ENCODE results near the gene ZNF544.
"Not testable (repeated sequence)": the region's sequence is repeated elsewhere in the genome, so short reads cannot be mapped to it uniquely, and the experiment has no call there.

Gene ZNF544

GRCh38 chr19:58258259-58258658 lies 29.5 kb downstream of the ZNF544 start:
- not testable (repeated sequence) for DNase-seq

GRCh38 chr19:58261600-58261967 lies 32.9 kb downstream of the ZNF544 start:
- DNase-seq = no peak

GRCh38 chr19:58261968-58262921 lies 33.5 kb downstream of the ZNF544 start:
- no peak for DNase-seq

GRCh38 chr19:58262922-58263296 lies 34.2 kb downstream of the ZNF544 start:
- DNase-seq = no peak

- DNase-seq = no peak
Measured at GRCh38 chr19:58265100-58265499, 36.4 kb downstream of the ZNF544 start.

- DNase-seq = no peak
Measured at GRCh38 chr19:58268344-58268743, 39.6 kb downstream of the ZNF544 start.

- DNase-seq = no peak
Measured at GRCh38 chr19:58274771-58275201, 46.1 kb downstream of the ZNF544 start.

GRCh38 chr19:58275564-58275963 lies 46.9 kb downstream of the ZNF544 start:
- no peak for DNase-seq

- DNase-seq = no peak
Measured at GRCh38 chr19:58277197-58277596, 48.5 kb downstream of the ZNF544 start.

- DNase-seq = no peak
Measured at GRCh38 chr19:58277748-58278540, 49.2 kb downstream of the ZNF544 start.

- peak; percentile 86 to 93 for DNase-seq
Measured at GRCh38 chr19:58278541-58279041, 49.9 kb downstream of the ZNF544 start, which contains the start of gene ZNF8. Gene ZNF8, plus strand, starts transcription at chr19:58278955. Its CDS starts 127 bp downstream, at chr19:58279082.

- DNase-seq = peak in 1 of 2 experiments; percentile 27
Measured at GRCh38 chr19:58279042-58279924, 50.6 kb downstream of the ZNF544 start.

GRCh38 chr19:58279925-58280316 lies 51.2 kb downstream of the ZNF544 start:
- no peak for DNase-seq

- no peak for DNase-seq
Measured at GRCh38 chr19:58284199-58284598, 55.5 kb downstream of the ZNF544 start.

- DNase-seq = no peak
Measured at GRCh38 chr19:58291943-58292342, 63.2 kb downstream of the ZNF544 start.

GRCh38 chr19:58294743-58295374 lies 66.1 kb downstream of the ZNF544 start:
- no peak for DNase-seq

GRCh38 chr19:58296104-58296503 lies 67.4 kb downstream of the ZNF544 start:
- no peak for DNase-seq

- no peak for DNase-seq
Measured at GRCh38 chr19:58300620-58301019, 71.9 kb downstream of the ZNF544 start.

- no peak for DNase-seq
Measured at GRCh38 chr19:58304255-58304654, 75.5 kb downstream of the ZNF544 start.

GRCh38 chr19:58304748-58305064 lies 76.0 kb downstream of the ZNF544 start:
- DNase-seq = no peak

- DNase-seq = peak; percentile 66 to 88
Measured at GRCh38 chr19:58305065-58305931, 76.6 kb downstream of the ZNF544 start, which contains the start of gene ERVK3-1. Gene ERVK3-1, plus strand, starts transcription at chr19:58305377. Its CDS starts 6,792 bp downstream, at chr19:58312169.
